GM10847 (cell line): ENCODE results near the gene GOLT1B.

ENCODE experiments used
- POLR2A ChIP-seq: IDR thresholded peaks from 2 replicates; pipeline ENCODE4 v1.6.1; 2011; ENCODE audit not compliant: insufficient read length; ENCODE audit errors: extremely low read depth

Gene GOLT1B

GRCh38 chr12:21505888-21506287, 4.3 kb downstream of the GOLT1B start:
- no peak for TF ChIP-seq POLR2A

GRCh38 chr12:21507849-21508248, 6.3 kb downstream of the GOLT1B start:
- TF ChIP-seq POLR2A = no peak

- TF ChIP-seq POLR2A = no peak
These were observed 8.2 kb downstream of the GOLT1B start for GRCh38 chr12:21509768-21510167.

- no peak for TF ChIP-seq POLR2A
These were observed 14.7 kb downstream of the GOLT1B start for GRCh38 chr12:21516281-21516680.

- TF ChIP-seq POLR2A = no peak
These were observed 16.9 kb downstream of the GOLT1B start for GRCh38 chr12:21518451-21518850.

- no peak for TF ChIP-seq POLR2A
These were observed 20.0 kb downstream of the GOLT1B start for GRCh38 chr12:21521541-21521940.

GRCh38 chr12:21523148-21523547, 21.6 kb downstream of the GOLT1B start:
- TF ChIP-seq POLR2A = no peak

GRCh38 chr12:21526053-21526452, 24.5 kb downstream of the GOLT1B start, which contains the start of gene SPX:
SPX (plus strand) TSS chr12:21526296; CDS start chr12:21526473, 177 bp downstream.
- no peak for TF ChIP-seq POLR2A

GRCh38 chr12:21526721-21527345, 25.2 kb downstream of the GOLT1B start:
- no peak for TF ChIP-seq POLR2A

- TF ChIP-seq POLR2A = no peak
These were observed 26.0 kb downstream of the GOLT1B start for GRCh38 chr12:21527451-21528180.

GRCh38 chr12:21528953-21529352, 27.4 kb downstream of the GOLT1B start:
- no peak for TF ChIP-seq POLR2A

- TF ChIP-seq POLR2A = no peak
These were observed 27.9 kb downstream of the GOLT1B start for GRCh38 chr12:21529456-21529855.

- no peak for TF ChIP-seq POLR2A
These were observed 36.6 kb downstream of the GOLT1B start for GRCh38 chr12:21538061-21538653.

- TF ChIP-seq POLR2A = no peak
These were observed 38.2 kb downstream of the GOLT1B start for GRCh38 chr12:21539797-21540196.

- TF ChIP-seq POLR2A = no peak
These were observed 40.2 kb downstream of the GOLT1B start for GRCh38 chr12:21541773-21542172.

- TF ChIP-seq POLR2A = no peak
These were observed 40.8 kb downstream of the GOLT1B start for GRCh38 chr12:21542403-21542802.

GRCh38 chr12:21543151-21543550, 41.6 kb downstream of the GOLT1B start:
- no peak for TF ChIP-seq POLR2A

- TF ChIP-seq POLR2A = no peak
These were observed 44.0 kb downstream of the GOLT1B start for GRCh38 chr12:21545557-21545956.
